Activated naive CD8-positive, alpha-beta T cell treated with anti-CD3 and anti-CD28 coated beads, Interleukin-2, amount 50 U/mL, for 16 hours (primary cell): ENCODE data around the gene CGB5.
"Not testable (repeated sequence)": the region's sequence is repeated elsewhere in the genome, so short reads cannot be mapped to it uniquely, and the experiment has no call there.

ENCODE experiments used
- DNase-seq: peaks from one replicate; pipeline ENCODE4 v3.0.0-alpha.2; 2020; ENCODE audit warnings: low read depth, low spot score

Gene CGB5

GRCh38 chr19:49043548-49043947, at the start of gene CGB5:
Gene CGB5 (plus strand): TSS chr19:49043848. CDS start chr19:49044210, 362 bp downstream.
- not testable (repeated sequence) for DNase-seq

GRCh38 chr19:48994035-48994386, 49.6 kb upstream of the CGB5 start:
- DNase-seq: no peak

GRCh38 chr19:48997972-48998371, 45.7 kb upstream of the CGB5 start:
- peak; percentile 9 for DNase-seq

GRCh38 chr19:48999481-49000325, 43.9 kb upstream of the CGB5 start:
- peak; percentile 18 for DNase-seq

- DNase-seq: no peak
Measured at GRCh38 chr19:49004133-49004532, 39.5 kb upstream of the CGB5 start.

- no peak for DNase-seq
Measured at GRCh38 chr19:49004964-49005614, 38.6 kb upstream of the CGB5 start.

- DNase-seq: no peak
Measured at GRCh38 chr19:49006905-49007304, 36.7 kb upstream of the CGB5 start.

- no peak for DNase-seq
Measured at GRCh38 chr19:49009828-49010227, 33.8 kb upstream of the CGB5 start.

- DNase-seq: no peak
Measured at GRCh38 chr19:49010453-49010852, 33.2 kb upstream of the CGB5 start.

- DNase-seq: no peak
Measured at GRCh38 chr19:49011194-49011593, 32.5 kb upstream of the CGB5 start.

- DNase-seq: no peak
Measured at GRCh38 chr19:49014123-49014869, 29.4 kb upstream of the CGB5 start.

- DNase-seq: no peak
Measured at GRCh38 chr19:49014870-49015255, 28.8 kb upstream of the CGB5 start.

GRCh38 chr19:49016067-49016839, 27.4 kb upstream of the CGB5 start:
- no peak for DNase-seq

GRCh38 chr19:49017041-49017665, 26.5 kb upstream of the CGB5 start, which contains the start of gene LHB:
Gene LHB (minus strand): TSS chr19:49017091. CDS start chr19:49017081, 10 bp downstream.
- DNase-seq: no peak

- DNase-seq: peak; percentile 27
Measured at GRCh38 chr19:49017666-49018351, 25.8 kb upstream of the CGB5 start.

GRCh38 chr19:49018388-49019241, 25.0 kb upstream of the CGB5 start:
- DNase-seq: not testable (repeated sequence)

GRCh38 chr19:49019242-49019932, 24.3 kb upstream of the CGB5 start:
- peak; percentile 26 for DNase-seq

GRCh38 chr19:49020342-49020741, 23.3 kb upstream of the CGB5 start:
- DNase-seq: no peak
